Karpas-422 (cell line): Measurements from ENCODE around the gene PSEN1. TPM values are rescaled to one million over a fixed set of nuclear protein-coding genes. Genes with fewer than 3 reads are reported as not detected.

Experiments used
- DNase-seq: peaks from one replicate; pipeline ENCODE4 v3.0.0-alpha.2; 2015
- H2AFZ ChIP-seq: fragments of 200-600 bp; sonication (generic); 2 replicates; pipeline ENCODE4 v1.6.1; 2014; ENCODE audit warnings: antibody characterized with exemption, low read length, mixed read lengths
- H3K27ac ChIP-seq: fragments of 200-600 bp; sonication (generic); 2 replicates; pipeline ENCODE4 v1.5.1; 2014; ENCODE audit warnings: mild to moderate bottlenecking, low read length, moderate library complexity
- H3K27me3 ChIP-seq: fragments of 200-600 bp; sonication (generic); 2 replicates; pipeline ENCODE4 v1.6.1; 2014; ENCODE audit warnings: low read length, mixed read lengths
- H3K36me3 ChIP-seq: fragments of 200-600 bp; sonication (generic); 2 replicates; pipeline ENCODE4 v1.6.1; 2014; ENCODE audit warnings: low read length, mixed read lengths; ENCODE audit not compliant: insufficient read depth
- H3K4me1 ChIP-seq: fragments of 200-600 bp; sonication (generic); 2 replicates; pipeline ENCODE4 v1.6.1; 2014; ENCODE audit warnings: mild to moderate bottlenecking, low read length, mixed read lengths
- H3K4me2 ChIP-seq: fragments of 200-600 bp; sonication (generic); 2 replicates; pipeline ENCODE4 v1.6.1; 2014; ENCODE audit warnings: low read length, low read depth, mild to moderate bottlenecking; ENCODE audit not compliant: poor library complexity, severe bottlenecking
- H3K4me3 ChIP-seq: fragments of 200-600 bp; sonication (generic); 2 replicates; pipeline ENCODE4 v1.5.1; 2014; ENCODE audit warnings: mild to moderate bottlenecking, antibody characterized with exemption, low read length, mixed read lengths
- H3K79me2 ChIP-seq: fragments of 200-600 bp; sonication (generic); 2 replicates; pipeline ENCODE4 v1.6.1; 2014; ENCODE audit warnings: mild to moderate bottlenecking, low read length, mixed read lengths
- H3K9ac ChIP-seq: fragments of 200-600 bp; sonication (generic); 2 replicates; pipeline ENCODE4 v1.6.0; 2014; ENCODE audit warnings: low read length
- H3K9me2 ChIP-seq: fragments of 200-600 bp; sonication (generic), shearing (Covaris generic); replicated peaks from 2 replicates; pipeline ENCODE4 v1.6.0; 2014; ENCODE audit warnings: mild to moderate bottlenecking, low read length, moderate library complexity; ENCODE audit not compliant: insufficient read depth
- H3K9me3 ChIP-seq: fragments of 300-700, 200-600 bp; sonication (generic); 2 replicates; pipeline ENCODE4 v1.6.1; 2014; ENCODE audit warnings: low read length, mixed read lengths
- H4K20me1 ChIP-seq: fragments of 200-600 bp; sonication (generic); 2 replicates; pipeline ENCODE4 v1.6.1; 2014; ENCODE audit warnings: mild to moderate bottlenecking, antibody characterized with exemption, low read length, low read depth; ENCODE audit not compliant: insufficient read depth
- total RNA-seq: library from RNA; depleted of rRNA; stranded (reverse); fragments of >200 nt; shearing (Covaris generic); gene quantifications from 2 replicates; pipeline ENCODE4 v1.2.3, GENCODE V29; 2014; ENCODE audit warnings: low replicate concordance

PSEN1 gene
- total RNA-seq, 1 experiment from 2014 or later = 57.8 TPM

DNA sequence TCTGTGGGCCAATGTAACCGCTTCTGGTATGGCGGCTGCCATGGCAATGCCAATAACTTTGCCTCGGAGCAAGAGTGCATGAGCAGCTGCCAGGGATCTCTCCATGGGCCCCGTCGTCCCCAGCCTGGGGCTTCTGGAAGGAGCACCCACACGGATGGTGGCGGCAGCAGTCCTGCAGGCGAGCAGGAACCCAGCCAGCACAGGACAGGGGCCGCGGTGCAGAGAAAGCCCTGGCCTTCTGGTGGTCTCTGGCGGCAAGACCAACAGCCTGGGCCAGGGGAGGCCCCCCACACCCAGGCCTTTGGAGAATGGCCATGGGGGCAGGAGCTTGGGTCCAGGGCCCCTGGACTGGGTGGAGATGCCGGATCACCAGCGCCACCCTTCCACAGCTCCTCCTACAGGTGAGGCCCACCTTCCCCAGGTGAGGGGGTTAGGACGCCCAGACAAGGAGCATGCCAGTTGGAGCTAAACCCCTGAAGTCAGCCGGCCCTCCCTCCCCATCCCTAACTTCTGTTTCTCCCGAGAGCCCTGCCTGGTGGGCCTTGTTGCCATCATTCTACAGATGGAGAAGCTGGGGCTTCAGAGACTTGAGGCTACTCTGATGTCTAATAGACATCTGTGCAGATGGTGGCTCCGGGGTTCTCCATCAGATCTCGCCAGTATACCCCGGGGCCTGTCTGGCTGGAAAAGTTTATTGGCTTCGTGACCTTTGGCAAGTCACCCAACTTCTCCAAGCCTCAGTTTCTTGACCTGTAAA, 126.3 kb downstream of the PSEN1 start:
- Histone ChIP-seq H3K4me3 (no peak overlapping the region), H3K4me2 (no peak overlapping the region), H3K27me3 (no peaks in the 10 kb centered on the region), H3K9me2 (no peaks in the 10 kb centered on the region), H3K4me1 (peaks cover 14% of the 10 kb centered on the region), H3K79me2 (no peaks in the 10 kb centered on the region), H2AFZ (no peak overlapping the region), H4K20me1 (peaks cover 21% of the 10 kb centered on the region), H3K9ac (no peak overlapping the region), H3K36me3 (no peaks in the 10 kb centered on the region; the same call in 1 of the 2 replicates), H3K9me3 (no peaks in the 10 kb centered on the region), H3K27ac (no peak overlapping the region)
- DNase-seq = no peak

DNA sequence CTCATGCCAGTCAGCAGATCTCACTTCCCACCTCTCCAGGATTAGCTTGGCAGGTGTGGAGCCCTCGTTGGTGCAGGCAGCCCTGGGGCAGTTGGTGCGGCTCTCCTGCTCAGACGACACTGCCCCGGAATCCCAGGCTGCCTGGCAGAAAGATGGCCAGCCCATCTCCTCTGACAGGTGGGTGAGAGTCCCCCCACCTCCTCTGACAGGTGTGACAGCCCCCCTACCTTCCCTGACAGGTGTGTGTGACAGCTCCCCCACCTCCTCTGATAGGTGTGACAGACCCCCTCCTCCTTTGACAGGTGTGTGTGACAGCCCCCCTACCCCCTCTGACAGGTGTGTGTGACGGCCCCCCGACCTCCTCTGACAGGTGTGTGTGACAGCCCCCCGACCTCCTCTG, 127.3 kb downstream of the PSEN1 start:
- no peak overlapping the region for H3K9ac ChIP-seq
- H3K9me3 ChIP-seq = no peaks in the 10 kb centered on the region
- H3K4me1 ChIP-seq = peaks cover 4% of the 10 kb centered on the region
- no peaks in the 10 kb centered on the region for H3K27me3 ChIP-seq
- H3K36me3 ChIP-seq = no peaks in the 10 kb centered on the region; the same call in 1 of the 2 replicates
- no peak overlapping the region for H3K27ac ChIP-seq
- no peak overlapping the region for H3K4me2 ChIP-seq
- H3K9me2 ChIP-seq = no peaks in the 10 kb centered on the region
- no peak overlapping the region for H3K4me3 ChIP-seq
- no peak for DNase-seq
- H4K20me1 ChIP-seq = peaks cover 21% of the 10 kb centered on the region
- no peak overlapping the region for H2AFZ ChIP-seq
- no peaks in the 10 kb centered on the region for H3K79me2 ChIP-seq

DNA sequence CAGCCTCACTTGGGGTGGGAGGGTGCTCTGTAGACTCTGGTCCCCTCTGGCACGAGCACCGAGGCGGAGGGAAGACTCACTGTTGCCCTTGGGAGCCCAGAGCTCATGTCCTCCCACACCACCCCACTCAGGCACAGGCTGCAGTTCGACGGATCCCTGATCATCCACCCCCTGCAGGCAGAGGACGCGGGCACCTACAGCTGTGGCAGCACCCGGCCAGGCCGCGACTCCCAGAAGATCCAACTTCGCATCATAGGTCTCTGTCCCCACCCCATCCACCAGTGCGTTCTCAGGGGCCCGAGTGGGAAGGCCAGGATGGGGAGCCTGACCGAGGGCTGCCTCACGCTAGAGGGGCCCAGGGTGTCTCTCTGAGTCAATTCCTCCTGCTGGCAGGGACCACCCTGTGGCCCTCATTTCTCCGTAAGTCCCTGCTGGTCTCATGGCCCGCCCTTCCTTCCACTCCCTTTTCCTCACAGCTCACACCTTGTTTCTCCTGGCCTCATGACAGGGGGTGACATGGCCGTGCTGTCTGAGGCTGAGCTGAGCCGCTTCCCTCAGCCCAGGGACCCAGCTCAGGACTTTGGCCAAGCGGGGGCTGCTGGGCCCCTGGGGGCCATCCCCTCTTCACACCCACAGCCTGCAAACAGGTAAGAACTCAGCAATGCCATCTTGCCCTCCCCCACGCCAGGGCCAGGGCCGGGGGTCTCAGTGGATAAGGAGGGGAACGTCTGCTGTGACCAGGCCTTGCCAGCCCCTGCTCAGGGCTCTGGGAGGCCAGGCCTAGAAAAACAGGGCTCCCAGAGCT, 128.0 kb downstream of the PSEN1 start:
- Histone ChIP-seq H4K20me1 (peaks cover 14% of the 10 kb centered on the region), H3K4me3 (no peak overlapping the region), H3K79me2 (no peaks in the 10 kb centered on the region), H2AFZ (no peak overlapping the region), H3K27me3 (no peaks in the 10 kb centered on the region), H3K9ac (no peak overlapping the region), H3K4me2 (no peak overlapping the region), H3K9me2 (no peaks in the 10 kb centered on the region), H3K4me1 (peaks cover under 1% of the 10 kb centered on the region), H3K9me3 (no peaks in the 10 kb centered on the region), H3K27ac (no peak overlapping the region), H3K36me3 (no peaks in the 10 kb centered on the region; the same call in 1 of the 2 replicates)
- DNase-seq = no peak

DNA sequence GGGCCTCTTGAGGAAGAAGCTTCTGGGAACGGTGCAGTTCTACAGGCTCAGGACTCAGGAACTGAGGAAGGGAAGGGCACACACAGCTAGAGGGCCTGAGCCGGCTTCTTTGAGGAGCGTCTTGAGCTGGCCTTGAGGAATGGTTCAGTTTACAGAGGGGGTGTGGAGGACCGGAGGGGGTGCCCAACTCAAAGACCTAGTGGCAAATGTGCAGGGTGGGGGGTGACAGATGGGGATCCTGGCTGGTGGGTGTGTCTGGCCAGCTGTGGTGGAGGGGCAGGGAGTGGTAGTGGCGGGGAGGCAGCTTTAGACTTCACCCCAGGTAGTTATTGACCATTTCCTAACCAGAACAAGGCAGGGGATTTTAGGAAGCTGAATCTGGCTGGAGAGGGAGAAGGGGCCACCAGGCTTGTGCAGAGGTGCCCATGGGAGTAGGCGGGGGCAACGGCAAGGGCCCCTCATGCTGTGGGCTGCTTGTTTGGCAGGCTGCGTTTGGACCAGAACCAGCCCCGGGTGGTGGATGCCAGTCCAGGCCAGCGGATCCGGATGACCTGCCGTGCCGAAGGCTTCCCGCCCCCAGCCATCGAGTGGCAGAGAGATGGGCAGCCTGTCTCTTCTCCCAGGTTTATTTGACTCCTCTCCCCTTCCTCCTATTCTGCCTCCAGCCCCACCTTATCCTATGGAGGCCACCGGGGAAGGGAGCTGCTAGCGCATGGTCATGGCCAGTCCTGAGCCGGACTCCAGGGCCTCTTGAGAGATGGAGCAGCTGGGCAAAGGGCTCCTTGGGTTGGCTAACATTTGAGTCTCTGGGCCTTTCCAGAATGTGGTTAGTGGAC, 128.8 kb downstream of the PSEN1 start:
- Histone ChIP-seq H2AFZ (no peak overlapping the region), H3K4me2 (no peak overlapping the region), H4K20me1 (0 out of 2 replicates have a peak, but pooled peaks cover 10% of the 10 kb centered on the region), H3K4me1 (peaks cover 9% of the 10 kb centered on the region), H3K9me3 (no peaks in the 10 kb centered on the region), H3K9me2 (no peaks in the 10 kb centered on the region), H3K4me3 (no peak overlapping the region), H3K9ac (no peak overlapping the region), H3K27ac (no peak overlapping the region), H3K27me3 (no peaks in the 10 kb centered on the region), H3K36me3 (no peaks in the 10 kb centered on the region), H3K79me2 (no peaks in the 10 kb centered on the region)
- DNase-seq = no peak

DNA sequence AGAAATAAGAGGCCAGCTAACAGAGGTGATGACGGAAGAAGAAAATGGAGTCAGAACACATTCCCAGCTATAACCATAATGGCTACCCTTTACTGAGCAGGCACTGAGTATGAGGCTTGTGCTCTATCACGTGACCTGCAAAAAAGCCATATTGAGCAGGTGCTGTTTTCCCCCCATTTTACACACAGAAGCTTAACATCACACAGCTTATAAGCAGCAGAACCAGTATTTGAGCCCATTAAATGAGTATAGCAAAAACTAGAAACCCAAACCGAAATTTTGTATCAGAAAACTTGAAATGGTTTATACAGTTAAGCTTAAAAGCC, 129.4 kb downstream of the PSEN1 start:
- Histone ChIP-seq H3K9me2 (no peaks in the 10 kb centered on the region), H3K27me3 (no peaks in the 10 kb centered on the region), H4K20me1 (0 out of 2 replicates have a peak, but pooled peaks cover 4% of the 10 kb centered on the region), H3K9ac (no peak overlapping the region), H3K36me3 (no peaks in the 10 kb centered on the region; the same call in 1 of the 2 replicates), H3K79me2 (no peaks in the 10 kb centered on the region), H3K27ac (no peak overlapping the region), H3K4me2 (no peak overlapping the region), H2AFZ (no peak overlapping the region), H3K9me3 (no peaks in the 10 kb centered on the region), H3K4me3 (no peak overlapping the region), H3K4me1 (peaks cover 15% of the 10 kb centered on the region)
- no peak for DNase-seq

DNA sequence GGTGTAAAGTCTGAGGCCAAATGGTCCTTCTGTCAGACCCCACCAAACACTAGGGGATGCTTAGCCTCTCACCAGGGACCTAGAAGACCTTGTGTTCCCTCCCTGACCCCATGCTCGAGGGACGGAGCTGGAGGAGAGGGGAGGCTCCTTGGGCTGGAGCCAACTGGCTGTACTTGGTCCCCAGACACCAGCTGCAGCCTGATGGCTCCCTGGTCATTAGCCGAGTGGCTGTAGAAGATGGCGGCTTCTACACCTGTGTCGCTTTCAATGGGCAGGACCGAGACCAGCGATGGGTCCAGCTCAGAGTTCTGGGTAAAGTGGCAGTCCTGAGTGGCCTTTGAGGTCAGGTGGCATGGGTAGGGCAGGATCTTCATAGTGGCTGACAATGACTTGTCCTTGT, 130.0 kb downstream of the PSEN1 start:
- DNase-seq = no peak

DNA sequence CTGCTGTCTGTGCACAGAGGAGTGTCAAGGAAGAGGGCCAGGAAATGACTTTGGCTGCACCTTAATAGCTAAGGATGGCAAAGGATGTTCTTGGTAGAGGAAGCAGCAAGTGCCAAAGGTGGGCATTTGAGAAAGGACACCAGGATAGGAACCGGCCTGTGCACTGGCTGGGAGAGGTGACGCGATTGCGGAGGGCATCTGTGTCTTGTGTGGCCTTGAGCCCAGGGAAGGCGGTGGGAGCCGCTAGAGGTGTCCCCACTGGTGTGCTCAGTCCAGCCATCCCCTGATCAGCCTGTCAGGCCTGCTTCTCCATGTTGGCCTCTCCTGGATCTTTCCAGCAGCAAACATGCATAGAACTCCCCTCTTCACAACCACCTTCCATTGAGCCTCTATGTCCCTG, 131.2 kb downstream of the PSEN1 start:
- no peaks in the 10 kb centered on the region for H3K9me3 ChIP-seq
- H3K36me3 ChIP-seq = peaks cover 6% of the 10 kb centered on the region
- H3K79me2 ChIP-seq = no peaks in the 10 kb centered on the region
- no peak overlapping the region for H3K27ac ChIP-seq
- H3K4me3 ChIP-seq = no peak overlapping the region
- H3K9me2 ChIP-seq = no peaks in the 10 kb centered on the region
- no peaks in the 10 kb centered on the region for H3K27me3 ChIP-seq
- no peak overlapping the region for H2AFZ ChIP-seq
- 0 out of 2 replicates have a peak, but pooled peaks cover 4% of the 10 kb centered on the region for H4K20me1 ChIP-seq
- no peak overlapping the region for H3K4me2 ChIP-seq
- DNase-seq = no peak
- H3K9ac ChIP-seq = no peak overlapping the region
- H3K4me1 ChIP-seq = peaks cover 18% of the 10 kb centered on the region

More for the DNA sequence above, 130.0 kb downstream of the PSEN1 start:
- no peak overlapping the region for H3K4me2 ChIP-seq
- H3K9me2 ChIP-seq = no peaks in the 10 kb centered on the region
- H3K4me3 ChIP-seq = no peak overlapping the region
- H4K20me1 ChIP-seq = 0 out of 2 replicates have a peak, but pooled peaks cover 4% of the 10 kb centered on the region
- no peak overlapping the region for H2AFZ ChIP-seq
- H3K27me3 ChIP-seq = no peaks in the 10 kb centered on the region
- no peak overlapping the region for H3K9ac ChIP-seq
- H3K4me1 ChIP-seq = peaks cover 18% of the 10 kb centered on the region
- H3K27ac ChIP-seq = no peak overlapping the region
- no peaks in the 10 kb centered on the region for H3K79me2 ChIP-seq
- H3K9me3 ChIP-seq = no peaks in the 10 kb centered on the region
- H3K36me3 ChIP-seq = no peaks in the 10 kb centered on the region; the same call in 1 of the 2 replicates
